HG02973 (cell line): ENCODE data around the gene SVOPL.
"Not testable (repeated sequence)": the region's sequence is repeated elsewhere in the genome, so short reads cannot be mapped to it uniquely, and the experiment has no call there.

ENCODE experiments used
- ATAC-seq: cut with Tn5 transposase; IDR thresholded peaks from one replicate; pipeline ENCODE4 v1.9.1; 2021; ENCODE audit warnings: moderate library complexity; ENCODE audit not compliant: unreplicated experiment

Gene SVOPL

GRCh38 chr7:138705167-138705566 lies 4.0 kb upstream of the SVOPL start:
- no peak for ATAC-seq

- no peak for ATAC-seq
Measured at GRCh38 chr7:138701537-138701923, 368 bp upstream of the SVOPL start.

- no peak for ATAC-seq
Measured at GRCh38 chr7:138699661-138700060, 1.5 kb downstream of the SVOPL start.

DNA sequence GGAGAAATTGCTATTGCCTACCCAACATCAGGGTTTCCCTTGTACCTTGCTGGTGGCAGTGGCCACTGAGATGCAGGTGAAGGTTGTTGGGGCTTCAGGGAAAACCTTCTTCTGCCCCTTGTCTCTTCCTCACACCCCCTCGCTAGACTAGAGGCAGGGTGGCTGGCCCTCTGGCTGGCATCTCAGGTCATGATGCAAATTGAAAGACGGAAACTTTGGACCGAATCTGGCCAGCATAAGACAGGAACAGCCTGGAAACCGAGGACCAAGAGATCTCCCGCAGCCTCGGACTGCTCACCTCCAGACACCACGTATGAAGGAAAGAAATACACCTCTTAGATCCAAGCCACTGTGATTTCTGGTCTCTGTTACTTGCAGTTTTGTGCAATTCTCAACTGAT lies 2.9 kb downstream of the SVOPL start:
- no peak for ATAC-seq

DNA sequence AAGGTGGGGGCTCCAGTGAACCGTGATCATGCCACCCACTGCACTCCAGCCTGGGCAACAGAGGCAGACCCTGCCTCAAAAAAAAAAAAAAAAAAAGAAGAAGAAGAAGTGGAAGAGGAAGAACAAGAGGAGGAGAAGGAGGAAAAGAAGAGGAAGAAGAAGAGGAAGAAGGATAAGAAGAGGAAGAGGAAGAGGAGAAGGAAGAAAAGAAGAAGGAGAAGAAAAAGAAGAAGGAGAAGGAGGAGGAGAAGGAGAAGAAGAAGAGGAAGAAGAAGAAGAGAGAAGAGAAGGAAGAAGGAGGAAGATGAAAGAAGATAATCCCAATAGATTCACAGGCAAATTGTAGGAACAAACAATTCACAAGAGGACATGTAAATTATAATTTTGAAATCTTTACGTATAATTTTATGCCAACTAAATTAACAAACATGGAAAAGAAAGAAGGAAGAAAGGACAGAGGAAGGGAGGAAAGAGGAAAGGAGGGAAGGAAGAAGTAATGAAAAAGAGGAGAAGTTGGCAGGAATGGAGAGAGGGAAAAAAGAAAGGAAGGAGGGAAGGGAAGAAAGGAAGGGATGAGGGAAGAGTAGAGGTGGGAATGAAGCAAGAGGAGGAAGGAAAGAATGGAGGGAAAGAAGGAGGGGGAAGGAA lies 3.5 kb downstream of the SVOPL start:
- no peak for ATAC-seq

DNA sequence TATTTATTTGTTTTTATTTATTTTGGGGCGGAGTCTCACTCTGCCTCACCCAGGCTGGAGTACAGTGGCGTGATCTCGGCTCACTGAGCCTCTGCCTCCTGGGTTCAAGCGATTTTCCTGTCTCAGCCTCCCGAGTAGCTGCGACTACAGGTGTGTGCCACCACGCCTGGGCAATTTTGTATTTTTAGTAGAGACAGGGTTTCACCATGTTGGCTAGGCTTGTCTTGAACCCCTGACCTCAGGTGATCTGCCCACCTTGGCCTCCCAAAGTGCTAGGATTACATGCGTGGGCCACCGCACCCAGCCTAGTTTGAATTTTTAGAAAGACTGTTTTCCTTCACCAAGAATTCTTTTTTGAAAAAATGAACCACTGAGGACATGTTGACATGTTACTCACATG lies 5.4 kb downstream of the SVOPL start:
- ATAC-seq = not testable (repeated sequence)

DNA sequence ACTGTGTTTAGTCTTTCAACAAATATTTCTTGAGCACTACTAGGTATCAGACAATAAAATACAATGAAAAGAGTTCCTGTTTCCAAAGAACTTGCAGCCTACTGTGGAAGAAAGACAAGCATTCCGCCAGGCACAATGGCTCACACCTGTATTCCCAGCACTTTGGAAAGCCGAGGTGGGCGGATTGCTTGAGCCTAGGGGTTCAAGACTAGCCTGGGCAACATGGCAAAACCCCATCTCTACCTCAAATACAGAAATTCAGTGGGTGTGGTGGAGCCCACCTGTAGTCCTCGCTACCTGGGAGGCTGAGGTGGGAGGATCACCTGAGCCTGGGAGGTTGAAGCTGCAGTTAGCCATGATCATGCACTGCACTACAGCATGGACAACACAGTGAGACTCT lies 6.1 kb downstream of the SVOPL start:
- ATAC-seq = no peak

- no peak for ATAC-seq
Measured at GRCh38 chr7:138691178-138691577, 10.0 kb downstream of the SVOPL start.

DNA sequence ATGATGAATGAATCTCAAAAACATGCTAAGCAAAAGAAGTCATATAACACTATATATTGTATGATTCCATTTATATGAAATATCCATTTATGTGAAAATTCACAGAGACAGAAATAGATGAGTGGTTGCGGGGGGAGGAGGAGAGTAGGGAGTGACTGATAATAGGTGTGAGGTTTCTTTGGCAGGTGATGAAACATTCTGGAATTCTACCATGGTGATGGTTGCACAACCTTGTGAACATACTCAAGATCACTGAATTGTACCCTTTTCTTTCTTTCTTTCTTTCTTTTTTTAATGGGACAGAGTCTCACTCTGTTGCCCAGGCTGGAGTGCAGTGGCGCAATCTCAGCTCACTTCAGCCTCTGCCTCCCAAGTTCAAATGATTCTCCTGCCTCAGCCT lies 10.7 kb downstream of the SVOPL start:
- ATAC-seq = no peak

DNA sequence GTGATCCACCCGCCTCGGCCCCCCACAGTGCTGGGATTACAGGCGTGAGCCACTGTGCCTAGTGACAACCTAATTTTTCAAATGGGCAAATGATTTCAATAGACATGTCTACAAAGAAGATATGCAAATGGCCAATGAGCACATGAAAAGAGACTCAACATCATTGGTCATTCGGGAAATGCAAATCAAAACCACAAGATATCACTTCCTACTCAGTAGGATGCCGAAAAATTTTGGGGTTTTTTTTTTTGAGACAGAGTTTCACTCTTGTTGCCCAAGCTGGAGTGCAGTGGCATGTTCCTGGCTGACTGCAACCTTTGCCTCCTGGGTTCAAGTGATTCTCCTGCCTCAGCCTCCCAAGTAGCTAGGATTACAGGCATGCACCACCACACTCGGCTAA lies 13.1 kb downstream of the SVOPL start:
- ATAC-seq = not testable (repeated sequence)

GRCh38 chr7:138684340-138684739 lies 16.8 kb downstream of the SVOPL start:
- no peak for ATAC-seq

- ATAC-seq = no peak
Measured at GRCh38 chr7:138679793-138680192, 21.4 kb downstream of the SVOPL start.

- no peak for ATAC-seq
Measured at GRCh38 chr7:138670594-138670993, 30.6 kb downstream of the SVOPL start.

DNA sequence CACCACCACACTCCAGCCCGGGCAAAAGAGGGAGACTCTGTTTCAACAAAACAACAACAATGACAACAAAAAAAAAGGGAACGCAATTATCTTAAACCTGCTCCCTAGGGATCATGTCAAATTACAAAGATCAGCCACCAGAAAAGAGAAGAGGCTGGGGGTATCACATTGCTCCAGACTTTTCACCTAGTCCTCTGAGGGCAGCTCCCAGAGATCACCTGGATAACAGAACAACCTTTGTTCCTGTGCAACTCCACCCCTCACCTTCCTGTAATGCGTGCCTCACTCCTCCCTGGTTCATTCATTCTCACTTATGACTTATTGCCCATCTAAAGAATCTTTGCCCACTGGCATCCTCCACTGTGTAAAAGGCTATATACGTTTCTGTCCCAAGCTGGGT lies 31.8 kb downstream of the SVOPL start:
- ATAC-seq = no peak

DNA sequence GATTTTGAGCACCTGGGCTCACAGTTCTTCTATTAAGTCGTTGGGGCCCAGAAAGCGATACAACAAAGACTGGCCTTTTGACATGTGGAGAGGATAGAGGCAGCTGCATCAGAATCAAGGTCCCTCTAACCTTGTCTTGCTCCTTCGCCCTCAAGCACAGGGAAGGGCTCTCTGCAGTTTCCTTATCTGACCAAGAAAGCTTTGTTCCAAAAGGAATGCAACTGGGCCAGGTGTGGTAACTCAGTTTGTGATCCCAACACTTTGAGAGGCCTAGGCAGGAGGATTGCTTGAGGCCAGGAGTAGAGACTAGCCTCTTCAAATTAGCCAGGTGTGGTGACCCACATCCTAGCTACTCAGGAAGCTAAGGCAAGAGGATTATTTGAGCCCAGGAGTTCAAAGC lies 32.2 kb downstream of the SVOPL start:
- no peak for ATAC-seq

DNA sequence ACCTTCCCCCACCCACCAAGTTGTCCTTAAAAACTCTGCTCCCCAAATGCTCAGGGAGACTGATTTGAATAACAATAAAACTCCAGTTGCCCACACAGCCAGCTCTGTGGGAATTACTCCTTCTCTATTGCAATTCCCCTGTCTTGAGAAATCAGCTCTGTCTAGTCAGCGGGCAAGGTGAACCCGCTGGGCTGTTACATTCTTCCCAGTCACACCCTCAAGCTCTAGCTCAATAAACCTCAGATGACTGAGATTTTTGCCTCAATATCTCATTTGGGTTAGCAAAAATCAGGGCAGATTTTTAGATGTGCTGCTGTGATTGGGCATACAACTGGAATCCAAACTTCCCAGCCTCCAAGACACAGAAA lies 32.9 kb downstream of the SVOPL start:
- no peak for ATAC-seq

GRCh38 chr7:138667535-138668228 lies 33.5 kb downstream of the SVOPL start:
- ATAC-seq = no peak

GRCh38 chr7:138666385-138666784 lies 34.8 kb downstream of the SVOPL start:
- ATAC-seq = no peak

- ATAC-seq = no peak
Measured at GRCh38 chr7:138665669-138666140, 35.5 kb downstream of the SVOPL start.

DNA sequence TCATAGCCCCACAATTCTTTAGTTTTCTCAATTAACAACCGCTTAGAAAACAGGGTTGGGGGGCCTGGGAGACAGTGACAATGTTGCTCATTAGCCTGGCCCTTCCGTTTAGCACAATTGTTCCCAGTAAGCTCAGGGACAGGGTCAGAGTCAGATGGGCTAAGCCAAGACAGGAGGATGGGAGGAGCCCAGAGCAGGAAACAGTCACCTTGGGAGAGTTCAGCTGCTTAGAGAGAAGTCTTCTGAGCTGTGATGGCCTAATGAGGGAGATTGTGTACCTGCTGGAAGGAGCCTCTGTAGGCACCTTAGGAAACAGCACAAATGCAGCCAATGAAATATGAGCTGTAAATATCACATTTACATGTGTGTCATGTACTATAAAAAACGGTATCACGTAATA lies 35.9 kb downstream of the SVOPL start:
- no peak for ATAC-seq

- ATAC-seq = no peak
Measured at GRCh38 chr7:138663725-138664710, 37.1 kb downstream of the SVOPL start.

GRCh38 chr7:138662991-138663320 lies 38.2 kb downstream of the SVOPL start:
- no peak for ATAC-seq
